SK-N-SH treated with all-trans-retinoic acid at 6 μM for 48 hours (cell line): ENCODE measurements around the gene MLST8.

Experiments
- BACH2 ChIP-seq: fragments of 250-450 bp; sonication (Bioruptor Pico); IDR thresholded peaks from 2 replicates; pipeline ENCODE4 v1.9.0; 2021; ENCODE audit warnings: mild to moderate bottlenecking, borderline replicate concordance
- CSDC2 ChIP-seq: fragments of 250-450 bp; sonication (Bioruptor Pico); IDR thresholded peaks from 2 replicates; pipeline ENCODE4 v1.5.0; 2020; ENCODE audit warnings: mild to moderate bottlenecking, moderate library complexity
- OSR1 ChIP-seq: fragments of 250-450 bp; sonication (Bioruptor Pico); IDR thresholded peaks from 2 replicates; pipeline ENCODE4 v1.8.0; 2022; ENCODE audit warnings: moderate library complexity, mild to moderate bottlenecking, inconsistent platforms
- ZFP30 ChIP-seq: fragments of 450-650 bp; formaldehyde crosslinking; IDR thresholded peaks from 2 replicates; pipeline ENCODE4 v1.5.0; 2022; ENCODE audit warnings: mild to moderate bottlenecking, moderate library complexity
- ZNF8 ChIP-seq: fragments of 450-650 bp; formaldehyde crosslinking; IDR thresholded peaks from 2 replicates; pipeline ENCODE4 v1.5.0; 2020; ENCODE audit warnings: mild to moderate bottlenecking, moderate library complexity
- TF ChIP-seq, protein P1 (sequence below): fragments of 250-450 bp; sonication (Bioruptor Pico); IDR thresholded peaks from 2 replicates; pipeline ENCODE4 v1.5.1; 2020; ENCODE audit warnings: low read depth, mild to moderate bottlenecking, moderate library complexity
- TF ChIP-seq, protein P2 (sequence below): fragments of 250-450 bp; sonication (Bioruptor Pico); IDR thresholded peaks from 2 replicates; pipeline ENCODE4 v1.8.0; 2020; ENCODE audit warnings: mild to moderate bottlenecking, moderate library complexity, borderline replicate concordance
- TF ChIP-seq, protein P3 (sequence below): fragments of 250-450 bp; sonication (Bioruptor Pico); IDR thresholded peaks from 2 replicates; pipeline ENCODE4 v1.5.0; 2020; ENCODE audit warnings: mild to moderate bottlenecking, moderate library complexity

DNA sequence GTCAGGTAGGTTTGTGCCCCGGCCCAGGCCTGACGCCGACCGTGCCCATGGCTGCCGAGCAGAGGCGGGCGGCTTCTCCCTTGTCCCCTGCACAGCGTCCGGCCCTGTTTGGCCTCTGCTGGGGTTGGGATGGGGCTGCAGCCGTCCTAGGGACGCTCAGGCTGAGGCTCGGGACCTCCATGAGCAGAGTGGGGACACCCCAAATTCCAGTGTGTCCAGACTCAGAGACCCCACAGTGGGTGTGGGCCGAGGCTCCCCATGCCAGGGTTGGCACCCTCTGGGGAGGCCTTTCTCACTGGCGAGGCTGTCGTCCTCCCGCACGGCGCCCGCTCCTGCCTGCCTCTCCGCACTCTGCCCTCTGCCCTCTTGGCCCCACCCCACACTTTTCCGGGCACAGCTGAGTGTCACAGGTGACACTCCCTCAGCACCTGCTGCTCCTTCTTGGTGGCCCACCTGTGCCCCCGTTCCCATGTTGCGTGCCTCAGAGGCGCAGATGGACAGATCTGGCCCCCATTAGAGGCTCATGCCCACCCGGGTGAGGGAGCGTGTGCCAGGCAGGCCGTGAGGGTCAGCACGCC lies 33.6 kb upstream of the MLST8 start:
- TF ChIP-seq ZFP30 (CRISPR knock-in tag) (no peak), BACH2 (no peak), OSR1 (CRISPR knock-in tag) (no peak), CSDC2 (no peak), ZNF8 (CRISPR knock-in tag) (no peak)
- TF ChIP-seq, protein P1, sequence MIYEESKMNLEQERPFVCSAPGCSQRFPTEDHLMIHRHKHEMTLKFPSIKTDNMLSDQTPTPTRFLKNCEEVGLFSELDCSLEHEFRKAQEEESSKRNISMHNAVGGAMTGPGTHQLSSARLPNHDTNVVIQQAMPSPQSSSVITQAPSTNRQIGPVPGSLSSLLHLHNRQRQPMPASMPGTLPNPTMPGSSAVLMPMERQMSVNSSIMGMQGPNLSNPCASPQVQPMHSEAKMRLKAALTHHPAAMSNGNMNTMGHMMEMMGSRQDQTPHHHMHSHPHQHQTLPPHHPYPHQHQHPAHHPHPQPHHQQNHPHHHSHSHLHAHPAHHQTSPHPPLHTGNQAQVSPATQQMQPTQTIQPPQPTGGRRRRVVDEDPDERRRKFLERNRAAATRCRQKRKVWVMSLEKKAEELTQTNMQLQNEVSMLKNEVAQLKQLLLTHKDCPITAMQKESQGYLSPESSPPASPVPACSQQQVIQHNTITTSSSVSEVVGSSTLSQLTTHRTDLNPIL = no peak
- TF ChIP-seq, protein P2, sequence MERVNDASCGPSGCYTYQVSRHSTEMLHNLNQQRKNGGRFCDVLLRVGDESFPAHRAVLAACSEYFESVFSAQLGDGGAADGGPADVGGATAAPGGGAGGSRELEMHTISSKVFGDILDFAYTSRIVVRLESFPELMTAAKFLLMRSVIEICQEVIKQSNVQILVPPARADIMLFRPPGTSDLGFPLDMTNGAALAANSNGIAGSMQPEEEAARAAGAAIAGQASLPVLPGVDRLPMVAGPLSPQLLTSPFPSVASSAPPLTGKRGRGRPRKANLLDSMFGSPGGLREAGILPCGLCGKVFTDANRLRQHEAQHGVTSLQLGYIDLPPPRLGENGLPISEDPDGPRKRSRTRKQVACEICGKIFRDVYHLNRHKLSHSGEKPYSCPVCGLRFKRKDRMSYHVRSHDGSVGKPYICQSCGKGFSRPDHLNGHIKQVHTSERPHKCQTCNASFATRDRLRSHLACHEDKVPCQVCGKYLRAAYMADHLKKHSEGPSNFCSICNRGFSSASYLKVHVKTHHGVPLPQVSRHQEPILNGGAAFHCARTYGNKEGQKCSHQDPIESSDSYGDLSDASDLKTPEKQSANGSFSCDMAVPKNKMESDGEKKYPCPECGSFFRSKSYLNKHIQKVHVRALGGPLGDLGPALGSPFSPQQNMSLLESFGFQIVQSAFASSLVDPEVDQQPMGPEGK (CRISPR knock-in tag) = no peak
- TF ChIP-seq, protein P3, sequence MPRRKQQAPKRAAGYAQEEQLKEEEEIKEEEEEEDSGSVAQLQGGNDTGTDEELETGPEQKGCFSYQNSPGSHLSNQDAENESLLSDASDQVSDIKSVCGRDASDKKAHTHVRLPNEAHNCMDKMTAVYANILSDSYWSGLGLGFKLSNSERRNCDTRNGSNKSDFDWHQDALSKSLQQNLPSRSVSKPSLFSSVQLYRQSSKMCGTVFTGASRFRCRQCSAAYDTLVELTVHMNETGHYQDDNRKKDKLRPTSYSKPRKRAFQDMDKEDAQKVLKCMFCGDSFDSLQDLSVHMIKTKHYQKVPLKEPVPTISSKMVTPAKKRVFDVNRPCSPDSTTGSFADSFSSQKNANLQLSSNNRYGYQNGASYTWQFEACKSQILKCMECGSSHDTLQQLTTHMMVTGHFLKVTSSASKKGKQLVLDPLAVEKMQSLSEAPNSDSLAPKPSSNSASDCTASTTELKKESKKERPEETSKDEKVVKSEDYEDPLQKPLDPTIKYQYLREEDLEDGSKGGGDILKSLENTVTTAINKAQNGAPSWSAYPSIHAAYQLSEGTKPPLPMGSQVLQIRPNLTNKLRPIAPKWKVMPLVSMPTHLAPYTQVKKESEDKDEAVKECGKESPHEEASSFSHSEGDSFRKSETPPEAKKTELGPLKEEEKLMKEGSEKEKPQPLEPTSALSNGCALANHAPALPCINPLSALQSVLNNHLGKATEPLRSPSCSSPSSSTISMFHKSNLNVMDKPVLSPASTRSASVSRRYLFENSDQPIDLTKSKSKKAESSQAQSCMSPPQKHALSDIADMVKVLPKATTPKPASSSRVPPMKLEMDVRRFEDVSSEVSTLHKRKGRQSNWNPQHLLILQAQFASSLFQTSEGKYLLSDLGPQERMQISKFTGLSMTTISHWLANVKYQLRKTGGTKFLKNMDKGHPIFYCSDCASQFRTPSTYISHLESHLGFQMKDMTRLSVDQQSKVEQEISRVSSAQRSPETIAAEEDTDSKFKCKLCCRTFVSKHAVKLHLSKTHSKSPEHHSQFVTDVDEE (CRISPR knock-in tag) = no peak
